Activated CD8-positive, alpha-beta memory T cell treated with anti-CD3 and anti-CD28 coated beads, Interleukin-2, amount 50 U/mL, for 48 hours (primary cell): ENCODE measurements around the gene NMRAL1.

Source experiments
- DNase-seq: peaks from one replicate; pipeline ENCODE4 v3.0.0-alpha.2; 2020

Gene NMRAL1

DNA sequence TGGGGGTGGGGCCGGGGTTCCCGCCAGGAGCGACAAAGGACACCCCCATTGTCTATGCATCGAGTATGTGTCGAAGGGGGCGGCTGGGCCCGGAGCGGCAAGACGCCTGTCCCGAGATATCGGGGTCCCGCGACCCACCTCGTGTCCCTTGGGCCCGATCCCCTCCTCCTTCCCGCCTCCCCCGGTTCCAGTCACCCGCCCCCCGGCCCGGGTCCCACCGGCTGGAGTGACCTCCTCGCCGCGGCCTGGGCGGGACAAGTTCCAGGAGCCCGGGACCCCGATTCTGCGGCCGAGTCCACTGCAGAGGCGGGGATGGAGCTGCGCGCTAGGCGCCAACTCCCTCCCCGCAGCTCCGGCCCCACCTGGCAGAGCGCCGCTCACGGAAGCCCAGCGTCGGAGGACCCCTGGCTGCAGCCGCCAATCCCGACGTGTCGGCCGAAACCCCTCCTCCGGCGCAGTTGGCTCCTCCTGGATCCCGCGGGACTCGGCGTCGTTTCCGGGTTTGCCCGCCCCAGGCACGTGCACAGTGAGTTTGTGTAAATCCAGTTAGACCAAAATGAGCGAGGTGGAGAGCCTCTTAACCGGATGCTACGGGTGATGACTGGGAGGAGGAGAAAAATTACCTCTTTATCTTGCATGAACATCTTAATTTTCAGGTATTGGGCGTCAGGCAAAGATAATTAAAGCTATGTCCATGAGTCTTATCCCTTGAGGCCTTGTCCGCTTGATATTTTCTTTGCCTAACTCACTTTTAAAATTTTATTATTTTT lies at the start of gene NMRAL1:
Gene NMRAL1 (minus strand): TSS at position 434 of the 770 bp plus-strand sequence. CDS start 493 bp downstream, outside the sequence.
- peak; percentile 95 for DNase-seq

GRCh38 chr16:4523686-4524085 lies 49.3 kb upstream of the NMRAL1 start:
- DNase-seq: no peak

- no peak for DNase-seq
Observed at GRCh38 chr16:4522051-4522581, 47.7 kb upstream of the NMRAL1 start.

GRCh38 chr16:4520913-4521312 lies 46.5 kb upstream of the NMRAL1 start:
- DNase-seq: no peak

GRCh38 chr16:4519274-4520058 lies 45.0 kb upstream of the NMRAL1 start:
- DNase-seq: no peak

GRCh38 chr16:4517812-4518680 lies 43.6 kb upstream of the NMRAL1 start:
- DNase-seq: no peak

DNA sequence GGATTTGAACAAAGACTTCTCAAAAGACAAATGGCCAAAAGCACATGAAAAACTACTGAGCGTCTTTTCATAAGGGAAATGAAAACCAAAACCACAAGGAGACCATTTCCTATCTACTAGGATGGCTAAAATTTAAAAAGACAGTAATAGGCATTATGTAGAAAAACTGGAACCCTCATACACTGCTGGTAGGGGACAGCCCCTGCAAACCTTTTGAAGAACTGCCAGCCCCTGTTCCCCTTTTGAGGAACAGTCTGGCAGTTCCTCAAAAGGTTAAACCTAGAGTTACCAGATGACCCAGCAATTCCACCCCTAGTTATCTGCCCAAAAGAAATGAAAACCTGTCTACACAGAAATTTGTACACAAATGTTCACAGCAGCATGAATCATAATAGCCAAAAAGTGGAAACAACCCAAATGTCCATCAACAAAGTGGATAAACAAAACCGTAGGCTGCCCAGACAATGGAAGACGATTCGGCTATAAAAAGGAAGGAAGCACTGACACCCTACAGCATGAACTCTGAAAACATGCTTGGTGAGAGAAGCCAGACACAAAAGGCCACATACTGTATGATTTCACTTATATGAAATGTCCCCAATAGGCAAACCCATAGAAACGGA lies 41.3 kb upstream of the NMRAL1 start:
- no peak for DNase-seq

DNA sequence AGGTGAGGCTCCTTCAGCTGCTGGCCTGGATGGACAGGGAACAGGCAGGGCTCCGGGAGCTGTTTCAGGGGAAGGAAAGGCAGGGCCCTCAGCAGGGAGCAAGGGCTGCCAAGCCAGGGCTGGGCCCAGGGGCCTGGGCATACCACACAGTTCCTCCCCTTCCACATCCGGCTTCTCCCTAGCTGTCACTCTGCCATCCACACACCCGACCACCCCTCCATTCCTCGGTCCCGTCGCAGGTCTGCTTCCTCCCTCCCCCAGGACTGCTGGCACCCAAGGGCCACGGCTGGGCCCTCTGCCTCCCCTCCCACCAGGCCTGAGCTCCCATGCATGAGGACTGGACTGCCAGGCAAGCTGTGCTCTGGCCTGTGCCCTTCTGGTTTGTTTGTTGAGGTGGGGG lies 40.2 kb upstream of the NMRAL1 start:
- no peak for DNase-seq

GRCh38 chr16:4513881-4514280 lies 39.5 kb upstream of the NMRAL1 start:
- no peak for DNase-seq

- no peak for DNase-seq
Observed at GRCh38 chr16:4513086-4513860, 38.8 kb upstream of the NMRAL1 start.

DNA sequence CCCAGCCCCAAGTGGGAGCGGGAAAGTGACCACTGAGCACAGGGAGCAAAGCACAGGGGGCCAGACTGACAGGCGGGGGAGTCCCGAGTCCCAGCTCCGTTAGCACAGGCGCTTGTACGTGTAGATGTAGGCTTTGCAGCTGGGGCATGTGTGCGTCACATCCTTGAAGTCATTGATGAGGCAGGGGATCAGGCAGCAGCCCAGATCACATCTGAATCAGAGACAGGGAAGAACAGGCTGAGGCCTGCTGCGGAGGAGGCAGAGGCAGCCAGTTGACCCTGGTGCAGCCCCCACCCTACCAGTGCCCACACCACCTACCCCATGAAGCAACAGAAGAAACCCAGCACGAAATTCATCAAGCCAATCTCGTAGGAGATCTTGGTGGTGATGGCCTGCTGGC lies 38.0 kb upstream of the NMRAL1 start:
- no peak for DNase-seq

GRCh38 chr16:4511441-4512082 lies 37.1 kb upstream of the NMRAL1 start:
- no peak for DNase-seq

DNA sequence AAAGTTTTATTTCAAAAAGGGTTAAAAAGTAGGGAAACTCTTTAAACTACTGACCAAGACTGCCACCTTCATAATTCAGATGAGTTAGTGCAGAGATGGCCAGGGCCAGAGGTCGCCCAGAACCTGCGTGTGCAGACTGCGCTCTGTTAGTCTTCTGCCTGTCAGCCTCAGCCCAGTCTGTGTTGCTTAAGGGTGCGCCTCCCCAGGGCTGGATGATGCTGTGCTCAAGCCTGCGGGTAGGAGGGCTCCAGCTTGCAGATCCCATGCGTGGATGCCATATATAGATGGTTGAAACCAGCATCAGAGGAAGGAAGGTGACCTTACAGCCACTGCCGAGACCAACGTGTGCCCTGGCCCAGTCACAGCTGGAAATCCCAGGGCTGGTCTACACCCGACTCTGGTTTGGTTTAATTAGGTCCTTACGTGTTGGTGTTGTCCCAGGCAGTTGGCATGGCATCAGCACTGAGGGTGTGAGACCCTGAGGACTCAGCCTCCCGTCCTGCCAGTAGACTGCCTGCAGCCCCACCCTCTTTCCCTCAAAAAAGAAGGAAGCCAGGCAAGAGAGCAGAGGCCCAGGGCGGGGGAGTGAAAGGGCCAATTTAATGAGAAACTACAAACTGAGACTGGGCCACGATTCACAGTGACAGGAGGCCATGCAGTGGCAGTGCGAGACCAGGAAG lies 36.5 kb upstream of the NMRAL1 start:
- DNase-seq: no peak

DNA sequence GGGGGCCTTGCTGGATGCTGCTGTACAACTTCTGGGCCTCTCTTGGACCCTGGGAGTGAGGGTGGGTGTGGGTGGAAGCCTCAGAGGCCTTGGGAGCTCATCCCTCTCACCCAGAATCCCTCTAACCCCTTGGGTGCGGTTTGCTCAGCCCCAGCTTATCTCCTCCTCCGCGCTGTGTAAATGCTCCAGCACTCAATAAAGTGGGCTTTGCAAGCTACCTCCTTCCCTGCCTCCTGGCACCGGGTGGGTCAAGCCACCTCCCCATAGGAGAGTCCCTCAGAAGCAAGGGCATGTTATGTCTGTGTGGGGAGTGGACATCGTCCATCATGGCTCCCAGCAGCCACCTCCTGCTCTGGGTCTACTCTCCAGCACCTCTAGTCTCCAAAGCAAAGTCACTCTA lies 35.7 kb upstream of the NMRAL1 start:
- no peak for DNase-seq

- no peak for DNase-seq
Observed at GRCh38 chr16:4509420-4509819, 35.0 kb upstream of the NMRAL1 start.

DNA sequence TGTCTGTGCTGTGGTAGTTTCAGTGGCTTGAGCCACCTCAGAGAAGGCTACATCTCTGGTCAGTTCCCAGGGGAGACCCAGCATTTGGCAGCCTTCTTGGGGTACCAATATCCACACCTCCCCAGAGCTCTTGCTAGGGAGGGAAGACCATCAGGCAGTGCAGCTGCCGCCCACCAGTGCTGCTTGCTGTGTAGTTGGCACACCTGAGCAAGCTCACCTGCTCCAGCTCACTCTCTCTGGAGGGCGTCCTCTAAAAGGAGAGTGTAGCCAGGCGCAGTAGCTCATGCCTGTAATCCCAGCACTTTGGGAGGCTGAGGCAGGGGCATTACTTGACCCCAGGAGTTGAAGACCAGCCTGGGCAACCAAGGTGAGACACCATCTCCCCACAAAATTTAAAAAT lies 34.4 kb upstream of the NMRAL1 start:
- DNase-seq: no peak

- no peak for DNase-seq
Observed at GRCh38 chr16:4507588-4508345, 33.3 kb upstream of the NMRAL1 start.

GRCh38 chr16:4506450-4506849 lies 32.0 kb upstream of the NMRAL1 start:
- DNase-seq: no peak

- DNase-seq: peak; percentile 73
Observed at GRCh38 chr16:4505356-4506147, 31.1 kb upstream of the NMRAL1 start.
